GM12878 (cell line): Measurements from ENCODE around the gene TMED7. TPM values are rescaled to one million over a fixed set of nuclear protein-coding genes. Genes with fewer than 3 reads are reported as not detected.

ENCODE experiments used
- ATAC-seq: fragments of 200-7000 bp; cut with Tn5 transposase; 3 replicates; pipeline ENCODE4 v1.9.1; 2020; ENCODE audit warnings: mild to moderate bottlenecking, moderate library complexity
- BruUV-seq: library from RNA; stranded (reverse); fragments of 400-500 nt; replicated peaks from 2 replicates; lab custom pipeline; 2021; lab: Mats Ljungman, UMichigan
- CTCF ChIA-PET: fragments of 300-600 bp; sonication (Branson Sonifier 250); formaldehyde crosslinking; extraction: SDS; loops from one replicate; lab custom pipeline; 2021; ENCODE audit warnings: inconsistent platforms; lab: Yijun Ruan, JAX
- POLR2A ChIA-PET: fragments of 350-600 bp; formaldehyde crosslinking; extraction: SDS; loops from one replicate; lab custom pipeline; 2021; ENCODE audit warnings: inconsistent platforms; lab: Charles Lee
- RAD21 ChIA-PET: fragments of 300-600 bp; sonication (Branson Sonifier 250); formaldehyde crosslinking; loops from one replicate; lab custom pipeline; 2023; ENCODE audit warnings: antibody characterized with exemption; ENCODE audit not compliant: unreplicated experiment; lab: Charles Lee
- SMC1A ChIA-PET: fragments of 300-600 bp; sonication (Branson Sonifier 250); formaldehyde crosslinking; loops from one replicate; lab custom pipeline; 2023; ENCODE audit not compliant: unreplicated experiment, uncharacterized antibody; lab: Charles Lee
- DNase-seq: peaks from one replicate; pipeline ENCODE4 v3.0.0-alpha.2; 2011; ENCODE audit warnings: low read depth, low spot score
- FAIRE-seq: peaks from 3 replicates; lab custom pipeline; 2011; peaks lifted over from hg19 to GRCh38; lab: Jason Lieb, UNC
- H2AFZ ChIP-seq: 2 replicates; pipeline ENCODE4 v1.6.0; 2011; ENCODE audit warnings: low read depth, low read length, control low read depth; ENCODE audit not compliant: control insufficient read depth
- H3K27ac ChIP-seq: 2 replicates; pipeline ENCODE4 v1.5.1; 2011; ENCODE audit warnings: control low read depth; ENCODE audit not compliant: control insufficient read depth, insufficient read depth
- H3K27me3 ChIP-seq, 2 experiments: replicated peaks in 1 of 2; 2 replicates each; pipeline versions ENCODE4 v1.6.0 to v1.6.1; 2011; ENCODE audit warnings: low read length in 1 of 2; ENCODE audit not compliant: control insufficient read depth in 2 of 2, insufficient read depth in 2 of 2
- H3K36me3 ChIP-seq, 2 experiments: 2 replicates each; pipeline ENCODE4 v1.5.1; 2011; ENCODE audit warnings: low read length in 1 of 2; ENCODE audit not compliant: control insufficient read depth in 2 of 2, insufficient read depth in 2 of 2
- H3K4me1 ChIP-seq: 2 replicates; pipeline ENCODE4 v1.6.1; 2011; ENCODE audit warnings: mild to moderate bottlenecking, low read length, moderate library complexity, mixed read lengths; ENCODE audit not compliant: control insufficient read depth, insufficient read depth
- H3K4me2 ChIP-seq: 2 replicates; pipeline ENCODE4 v1.6.0; 2011; ENCODE audit warnings: control low read depth; ENCODE audit not compliant: control insufficient read depth, insufficient read depth
- H3K4me3 ChIP-seq: fragments of 200-600 bp; sonication (generic); 2 replicates; pipeline ENCODE4 v1.5.1; 2016
- H3K79me2 ChIP-seq: 2 replicates; pipeline ENCODE4 v1.6.0; 2011; ENCODE audit warnings: low read length; ENCODE audit not compliant: control insufficient read depth, insufficient read depth
- H3K9ac ChIP-seq: 2 replicates; pipeline ENCODE4 v1.8.0; 2011; ENCODE audit warnings: low read length, control low read depth, mixed read lengths; ENCODE audit not compliant: control insufficient read depth, insufficient read depth
- H3K9me3 ChIP-seq: replicated peaks from 3 replicates; pipeline ENCODE4 v1.5.1; 2011; ENCODE audit warnings: mild to moderate bottlenecking, low read length; ENCODE audit not compliant: control insufficient read depth, insufficient read depth
- H4K20me1 ChIP-seq: 2 replicates; pipeline ENCODE4 v1.6.0; 2011; ENCODE audit not compliant: control insufficient read depth, insufficient read depth
- CBX5 ChIP-seq: sonication (generic); IDR thresholded peaks from 2 replicates; pipeline ENCODE4 v1.6.1; 2016; ENCODE audit warnings: low read depth, moderate library complexity, mild to moderate bottlenecking, inconsistent platforms
- CHD4 ChIP-seq: fragments of 200-600 bp; sonication (generic); IDR thresholded peaks from 2 replicates; pipeline ENCODE4 v1.6.1; 2016; ENCODE audit warnings: mild to moderate bottlenecking
- CREB1 ChIP-seq: IDR thresholded peaks from 2 replicates; pipeline ENCODE4 v1.6.1; 2012; ENCODE audit warnings: low read depth, mild to moderate bottlenecking, inconsistent platforms
- E2F8 ChIP-seq: fragments of 450-650 bp; IDR thresholded peaks from 2 replicates; pipeline ENCODE4 v1.6.1; 2018; ENCODE audit warnings: mild to moderate bottlenecking, low read depth, moderate library complexity; ENCODE audit not compliant: partially characterized antibody
- EED ChIP-seq: sonication (generic); IDR thresholded peaks from 2 replicates; pipeline ENCODE4 v1.6.1; 2016; ENCODE audit warnings: antibody characterized with exemption, low read depth
- NR2F1 ChIP-seq: fragments of 450-650 bp; conservative IDR thresholded peaks from 2 replicates; pipeline ENCODE4 v1.6.1; 2017; ENCODE audit warnings: mild to moderate bottlenecking
- PML ChIP-seq: IDR thresholded peaks from 2 replicates; pipeline ENCODE4 v1.6.1; 2012; ENCODE audit warnings: low read length, inconsistent platforms
- ZBED1 ChIP-seq: IDR thresholded peaks from 2 replicates; pipeline ENCODE4 v1.6.1; 2016; ENCODE audit warnings: borderline replicate concordance
- ZNF207 ChIP-seq: fragments of 450-650 bp; IDR thresholded peaks from 2 replicates; pipeline ENCODE4 v1.6.1; 2014; ENCODE audit warnings: antibody characterized with exemption, mild to moderate bottlenecking, borderline replicate concordance
- ZNF217 ChIP-seq: fragments of 450-650 bp; IDR thresholded peaks from 2 replicates; pipeline ENCODE4 v1.6.1; 2017; ENCODE audit warnings: antibody characterized with exemption, mild to moderate bottlenecking
- WGBS: methylation state at CpG from one replicate; pipeline ENCODE4 v1.1.6; 2016; ENCODE audit warnings: low lambda C conversion rate; ENCODE audit not compliant: insufficient replicate concordance, insufficient coverage; ENCODE audit errors: missing lambda C conversion rate; 5-methylcytosine and 5-hydroxymethylcytosine counted together
- in situ Hi-C: fragments of 300-500 bp; cut with MboI; formaldehyde crosslinking; loops from 9 replicates; pipeline ENCODE4 v1.14.3; 2018; ENCODE audit warnings: mixed read lengths
- intact Hi-C: fragments of 100-400 bp; cut with micrococcal nuclease; formaldehyde crosslinking; loops from one replicate; pipeline ENCODE4 v1.14.2; 2022; ENCODE audit not compliant: unreplicated experiment
- polyA plus RNA-seq, 11 experiments: library from polyadenylated mRNA; depleted of rRNA in 4 of 11; unstranded in 6 of 11; stranded (reverse) in 5 of 11; fragments of >200 nt; fragmentation: Nextera tagmentation in 4 of 11; fragmentation: Illumina TruSeq in 1 of 11; extraction: Ambion mirVana in 4 of 11; extraction: Trizol in 1 of 11; gene quantifications; 1 replicate in 1 of 11; 2 replicates in 10 of 11; pipeline versions ENCODE4 v1.2.1 to v1.2.3, GENCODE V29; 2011 to 2016; ENCODE audit warnings: inconsistent platforms in 2 of 11, missing spikeins in 2 of 11, low read depth in 1 of 11
- total RNA-seq, 4 experiments: library from RNA; depleted of rRNA in 3 of 4; stranded (reverse); fragments of >200 nt in 3 of 4; fragmentation: Illumina TruSeq in 1 of 4; extraction: Trizol in 1 of 4; gene quantifications; 2 replicates each; pipeline versions ENCODE4 v1.2.1 to v1.2.3, GENCODE V29; 2013 to 2021

Gene TMED7
- total and polyA plus RNA-seq, 10 of the 15 experiments (the other 5 are each of a cell fraction or from before 2014, with no cell fraction given): 8.0 to 37.3 (median 25.2) TPM

- Histone ChIP-seq H3K27ac (no peak overlapping the region), H3K4me1 (peaks cover 8% of the 10 kb centered on the region; the same call in 1 of the 2 replicates), H3K27me3 (no peaks in the 10 kb centered on the region), H3K79me2 (peaks cover 2% of the 10 kb centered on the region)
- 4% methylated on average over 4 of the region's 4 CpGs for WGBS
- ATAC-seq: peak; percentile 58
- POLR2A ChIA-PET: interaction anchor here (1.2 to 1.8 kb wide), 2 partner anchors 11 to 35 kb away, joined by 4 to 5 read pairs; no protein-coding TSS in a partner anchor
- SMC1A ChIA-PET: interaction anchor here (0.9 to 5.6 kb wide), 11 partner anchors 12 to 283 kb away, joined by 3 to 48 read pairs (median 4); partner anchors contain the start of genes FEM1C and TICAM2
- no TSS peak for BruUV-seq
- TF ChIP-seq ZNF217 (no peak), E2F8 (no peak), NR2F1 (no peak), CREB1 (no peak), CHD4 (no peak), ZBED1 (no peak), PML (no peak), ZNF207 (no peak), CBX5 (no peak), EED (no peak)
- TF ChIP-seq, all 136 proteins: peak for 0
- Histone ChIP-seq H3K4me2 (no peak overlapping the region), H3K9me3 (no peaks in the 10 kb centered on the region; the same call in 2 of the 3 replicates), H3K36me3 (peaks cover 0 to 3% of the 10 kb centered on the region in 2 experiments; a peak in 1 of 4 replicates), H3K4me3 (no peak overlapping the region), H2AFZ (no peak overlapping the region), H3K9ac (no peak overlapping the region), H4K20me1 (no peaks in the 10 kb centered on the region)
- intact Hi-C loops: loop anchor here (5.0 kb wide), 2 partner anchors 196 to 211 kb away; no protein-coding TSS in a partner anchor
- RAD21 ChIA-PET: interaction anchor here (1.2 to 5.7 kb wide), 7 partner anchors 9 to 280 kb away, joined by 3 to 41 read pairs (median 6); partner anchors contain the start of gene TICAM2
- FAIRE-seq: no peak
- no peak for DNase-seq
- CTCF ChIA-PET: interaction anchor here (0.9 to 6.0 kb wide), 8 partner anchors 10 to 326 kb away, joined by 3 to 85 read pairs (median 8); partner anchors contain the start of gene PGGT1B
- in situ Hi-C loops: loop anchor here (25.0 kb wide), 1 partner anchor 1151 kb away; no protein-coding TSS in a partner anchor
Measured at GRCh38 chr5:115588640-115589039, 37.2 kb downstream of the TMED7 start.
